ENCODE measurements around the gene ANKFN1.

GRCh38 chr17:56424543-56425044, 271.3 kb downstream of the ANKFN1 start:
- TF ChIP-seq, protein P1, sequence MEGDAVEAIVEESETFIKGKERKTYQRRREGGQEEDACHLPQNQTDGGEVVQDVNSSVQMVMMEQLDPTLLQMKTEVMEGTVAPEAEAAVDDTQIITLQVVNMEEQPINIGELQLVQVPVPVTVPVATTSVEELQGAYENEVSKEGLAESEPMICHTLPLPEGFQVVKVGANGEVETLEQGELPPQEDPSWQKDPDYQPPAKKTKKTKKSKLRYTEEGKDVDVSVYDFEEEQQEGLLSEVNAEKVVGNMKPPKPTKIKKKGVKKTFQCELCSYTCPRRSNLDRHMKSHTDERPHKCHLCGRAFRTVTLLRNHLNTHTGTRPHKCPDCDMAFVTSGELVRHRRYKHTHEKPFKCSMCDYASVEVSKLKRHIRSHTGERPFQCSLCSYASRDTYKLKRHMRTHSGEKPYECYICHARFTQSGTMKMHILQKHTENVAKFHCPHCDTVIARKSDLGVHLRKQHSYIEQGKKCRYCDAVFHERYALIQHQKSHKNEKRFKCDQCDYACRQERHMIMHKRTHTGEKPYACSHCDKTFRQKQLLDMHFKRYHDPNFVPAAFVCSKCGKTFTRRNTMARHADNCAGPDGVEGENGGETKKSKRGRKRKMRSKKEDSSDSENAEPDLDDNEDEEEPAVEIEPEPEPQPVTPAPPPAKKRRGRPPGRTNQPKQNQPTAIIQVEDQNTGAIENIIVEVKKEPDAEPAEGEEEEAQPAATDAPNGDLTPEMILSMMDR (conservative IDR thresholded peaks at IDR 0.05 in 1 of 2, IDR thresholded peaks at IDR 0.05 in 1 of 2; ENCODE audit: extremely low read depth in 1 of 2, insufficient read depth in 1 of 2, low read depth in 1 of 2, low read length in 2 of 2), result no peak
- TF ChIP-seq EZH2 (IDR thresholded peaks at IDR 0.05; ENCODE audit: borderline replicate concordance, low read length), result no peak
